Right lung (tissue), 5 donors: ENCODE results near the gene B9D2. TPM values are rescaled to one million over a fixed set of nuclear protein-coding genes. Genes with fewer than 3 reads are reported as not detected.

Experiments used
- DNase-seq, 2 donors: peaks; one replicate each; pipeline ENCODE4 v3.0.0-alpha.2; 2013
- polyA plus RNA-seq, 5 donors: library from polyadenylated mRNA; unstranded; fragments of 120-200 nt; gene quantifications; one replicate each; pipeline versions ENCODE4 v1.2.1 to v1.2.3, GENCODE V29; 2013; ENCODE audit warnings: inconsistent platforms in 1 of 5, low replicate concordance in 1 of 5; ENCODE audit not compliant: insufficient read length in 5 of 5, insufficient read depth in 1 of 5

Gene B9D2
- polyA plus RNA-seq, 5 donors = 6.3 to 8.8 (median 8.5) TPM

- no peak for DNase-seq
Measured at GRCh38 chr19:41311072-41311471, 52.9 kb downstream of the B9D2 start.

DNA sequence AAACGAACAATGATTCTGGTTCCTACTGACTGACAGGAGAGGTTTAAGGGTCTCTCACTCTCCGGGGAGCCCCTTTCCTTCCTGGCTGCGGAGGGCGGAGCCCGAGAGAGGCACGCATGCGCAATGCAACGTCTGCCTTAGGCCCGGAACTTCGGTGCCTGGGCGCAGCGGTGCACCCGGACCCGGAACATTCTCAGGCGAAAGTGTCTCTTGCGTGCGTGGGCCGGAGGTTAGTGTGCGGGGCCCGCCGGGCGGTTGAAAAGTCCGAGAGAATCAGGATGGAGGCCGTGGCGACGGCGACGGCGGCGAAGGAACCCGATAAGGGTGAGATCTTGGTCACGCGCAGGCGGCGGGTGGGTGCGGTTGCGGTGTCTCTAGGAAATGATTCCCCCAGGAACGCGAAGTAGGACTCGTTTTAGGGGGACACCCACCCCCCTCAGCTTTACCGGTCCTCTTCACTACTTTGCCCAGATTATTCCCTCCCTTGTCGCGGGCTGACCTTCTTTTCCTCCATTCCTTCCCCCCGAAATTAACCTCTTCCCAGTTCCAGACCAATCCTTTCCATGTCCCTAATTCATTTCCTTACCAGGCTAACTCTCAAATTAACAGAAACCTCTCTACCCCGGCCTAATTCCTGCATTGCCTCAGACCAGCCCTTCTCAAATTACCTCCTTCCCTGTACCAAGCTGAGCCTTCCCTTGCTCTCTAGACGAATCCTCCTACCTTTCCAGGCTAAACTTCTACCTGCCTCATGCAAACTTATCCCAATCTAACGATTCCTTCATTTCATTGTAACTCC, 53.7 kb downstream of the B9D2 start, which contains the start of gene CCDC97:
Gene CCDC97 (plus strand): TSS at position 140 of the 799 bp plus-strand sequence. CDS start 139 bp downstream, at position 279.
- DNase-seq = peak; percentile 94 to 95

DNA sequence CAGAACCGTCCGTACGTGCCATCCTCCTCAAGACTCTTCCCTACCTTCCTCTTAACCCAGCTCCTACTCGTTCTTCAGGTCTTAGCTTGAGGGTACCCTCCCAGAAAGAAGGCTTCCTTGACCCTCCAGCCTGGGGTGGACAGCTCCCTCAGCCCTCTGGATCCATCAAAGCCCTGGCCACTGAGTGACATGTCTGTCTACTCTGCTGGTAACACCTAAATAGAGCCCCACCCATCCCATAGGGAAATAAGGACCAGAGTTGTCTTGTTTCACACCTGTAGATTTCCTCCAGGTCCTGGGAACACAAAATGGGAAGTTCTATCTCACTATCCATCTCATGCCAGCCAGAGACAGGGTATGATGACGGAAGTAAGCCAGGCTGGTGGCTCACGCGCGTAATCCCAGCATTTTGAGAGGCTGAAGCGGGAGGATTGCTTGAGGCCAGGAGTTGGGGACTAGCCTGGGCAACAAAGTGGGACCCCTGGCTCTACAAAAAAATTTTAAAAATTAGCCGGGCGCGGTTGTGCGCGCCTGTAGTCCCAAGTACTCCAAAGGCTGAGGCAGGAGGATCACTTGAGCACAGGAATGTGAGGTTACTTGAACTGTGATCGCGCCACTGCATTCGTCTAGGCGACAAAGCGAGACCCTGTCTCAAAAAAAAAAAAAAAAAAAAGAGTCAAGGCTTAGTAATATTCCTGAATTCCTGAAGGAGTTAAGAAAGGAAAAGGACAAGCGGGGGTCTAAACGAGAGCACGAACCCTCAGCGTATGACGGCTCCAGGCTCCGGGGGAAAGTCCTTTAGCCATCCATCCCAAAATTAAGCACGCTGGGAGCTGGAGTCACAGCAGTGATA, 54.5 kb downstream of the B9D2 start:
- no peak for DNase-seq

DNA sequence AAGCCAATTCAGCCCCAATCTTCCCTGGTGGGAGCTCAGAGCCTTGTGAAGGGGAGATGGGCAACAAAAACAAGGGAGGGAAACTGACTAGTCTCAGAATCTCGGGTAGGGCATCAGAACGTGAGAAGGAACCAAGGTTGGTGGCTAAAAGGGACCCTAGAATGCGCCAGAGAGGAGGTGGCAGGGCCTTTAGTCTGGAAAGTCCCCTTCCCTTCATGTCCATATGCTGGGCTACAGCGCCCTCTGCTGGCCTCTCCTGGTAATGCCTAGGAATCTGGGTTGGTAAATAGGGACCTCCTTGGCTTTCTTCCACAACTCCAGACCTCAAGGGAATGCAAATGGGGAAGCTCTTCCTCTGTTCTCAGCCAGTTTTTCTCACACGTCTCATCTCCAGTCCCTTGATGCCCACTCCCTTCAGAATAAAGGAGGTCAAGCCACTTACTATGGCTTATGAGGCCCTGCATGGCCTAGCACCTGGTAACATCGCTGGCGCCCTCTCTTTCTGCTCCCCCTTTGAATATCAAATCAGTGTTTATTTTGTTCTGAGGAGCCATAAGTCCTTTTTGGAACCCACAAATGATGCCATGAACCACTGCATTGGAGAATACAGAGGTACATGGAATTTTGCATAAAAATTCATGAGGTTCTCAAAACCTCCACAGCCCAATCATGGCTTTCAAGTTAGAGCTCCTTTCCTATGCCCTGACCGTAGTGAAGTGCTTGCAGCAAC, 55.3 kb downstream of the B9D2 start:
- peak; percentile 86 to 92 for DNase-seq

GRCh38 chr19:41307954-41308449, 55.9 kb downstream of the B9D2 start:
- no peak for DNase-seq

- DNase-seq = no peak
Measured at GRCh38 chr19:41307090-41307875, 56.7 kb downstream of the B9D2 start.

- no peak for DNase-seq
Measured at GRCh38 chr19:41305927-41306793, 57.8 kb downstream of the B9D2 start.

GRCh38 chr19:41304706-41305483, 59.1 kb downstream of the B9D2 start:
- no peak for DNase-seq

Other genes starting within 250 kb of the B9D2 start
- under 1 TPM; 0.16 to 0.42 (median 0.23) TPM for gene CYP2F1, start 249.7 kb downstream of the B9D2 start, polyA plus RNA-seq
- 1 to 10 TPM; 1.8 to 5.7 (median 4.1) TPM for gene CYP2S1, start 170.9 kb downstream of the B9D2 start, polyA plus RNA-seq
- 10 to 100 TPM; 24.3 to 42.3 (median 29.6) TPM for gene AXL, start 144.9 kb downstream of the B9D2 start, polyA plus RNA-seq
- 100 to 1,000 TPM; 195 to 226 (median 213) TPM for gene HNRNPUL1, start 99.8 kb downstream of the B9D2 start, polyA plus RNA-seq
- gene CCDC97, start 54.0 kb downstream of the B9D2 start, polyA plus RNA-seq = 10 to 100 TPM; 28.8 to 39.3 (median 29.3) TPM
- gene TGFB1, start 10.2 kb downstream of the B9D2 start, polyA plus RNA-seq = 10 to 100 TPM; 23.8 to 41.2 (median 30.2) TPM
- gene TMEM91, start 12.4 kb upstream of the B9D2 start, polyA plus RNA-seq = 10 to 100 TPM; 10.5 to 20.2 (median 17.6) TPM
- 10 to 100 TPM; 11.5 to 19.7 (median 14.7) TPM for gene EXOSC5, start 33.2 kb upstream of the B9D2 start, polyA plus RNA-seq
- 10 to 100 TPM; 15.7 to 38.4 (median 31.3) TPM for gene BCKDHA, start 33.7 kb upstream of the B9D2 start, polyA plus RNA-seq
- 1 to 10 TPM; 4.0 to 9.0 (median 5.9) TPM for gene B3GNT8, start 63.2 kb upstream of the B9D2 start, polyA plus RNA-seq
- gene DMAC2, start 75.8 kb upstream of the B9D2 start, polyA plus RNA-seq = 10 to 100 TPM; 46.1 to 59.7 (median 52.9) TPM
- under 1 TPM; 0.44 to 0.75 (median 0.55) TPM for gene ERICH4, start 79.0 kb upstream of the B9D2 start, polyA plus RNA-seq
- 1 to 10 TPM; 3.6 to 9.1 (median 7.2) TPM for gene CEACAM21, start 212.0 kb upstream of the B9D2 start, polyA plus RNA-seq